Non-pigmented ciliary epithelial cell (primary cell): ENCODE results near the gene CHMP4A.
A peak's percentile ranks its signal among the peaks of the same experiment; 100 is the strongest.
"Not testable (repeated sequence)": the region's sequence is repeated elsewhere in the genome, so short reads cannot be mapped to it uniquely, and the experiment has no call there.

Source experiments
- DNase-seq: peaks from one replicate; pipeline ENCODE4 v3.0.0-alpha.2; 2010; ENCODE audit warnings: low read depth

Gene CHMP4A

DNA sequence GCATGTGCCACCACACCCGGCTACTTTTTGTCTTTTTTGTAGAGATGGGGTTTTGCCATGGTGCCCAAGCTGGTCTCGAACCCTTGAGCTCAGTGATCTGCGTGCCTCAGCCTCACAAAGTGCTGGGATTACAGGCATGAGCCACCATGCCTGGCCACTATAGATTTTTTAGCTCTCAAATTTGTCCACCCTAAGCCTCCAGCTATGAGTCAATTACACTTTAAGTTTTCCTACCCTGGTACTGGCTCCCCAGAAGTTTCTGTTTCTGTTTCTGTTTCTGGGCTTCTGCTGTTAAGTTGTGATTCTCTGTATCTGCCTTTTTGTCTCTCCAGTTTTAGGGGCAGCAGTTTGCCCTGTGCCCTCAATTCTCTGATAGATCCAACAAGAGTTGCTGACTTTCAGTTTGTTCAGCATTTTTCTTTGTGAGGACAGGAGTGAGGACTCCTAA lies 33.5 kb upstream of the CHMP4A start:
- DNase-seq, result no peak

DNA sequence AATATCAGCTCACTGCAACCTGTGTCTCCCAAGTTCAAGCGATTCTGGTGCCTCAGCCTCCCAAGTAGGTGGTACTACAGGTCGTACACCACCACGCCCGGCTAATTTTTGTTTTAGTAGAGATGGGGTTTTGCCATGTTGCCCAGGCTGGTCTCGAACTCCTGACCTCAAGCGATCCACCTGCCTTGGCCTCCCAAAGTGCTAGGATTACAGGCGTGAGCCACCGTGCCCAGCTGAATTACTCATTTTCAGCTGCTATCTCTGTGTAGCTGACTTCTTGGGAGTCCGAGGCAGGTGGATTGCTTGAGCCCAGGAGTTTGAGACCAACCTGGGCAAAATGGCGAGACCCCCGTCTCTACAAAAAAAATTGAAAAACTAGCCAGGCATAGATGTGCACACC lies 32.1 kb upstream of the CHMP4A start:
- DNase-seq, result not testable (repeated sequence)

DNA sequence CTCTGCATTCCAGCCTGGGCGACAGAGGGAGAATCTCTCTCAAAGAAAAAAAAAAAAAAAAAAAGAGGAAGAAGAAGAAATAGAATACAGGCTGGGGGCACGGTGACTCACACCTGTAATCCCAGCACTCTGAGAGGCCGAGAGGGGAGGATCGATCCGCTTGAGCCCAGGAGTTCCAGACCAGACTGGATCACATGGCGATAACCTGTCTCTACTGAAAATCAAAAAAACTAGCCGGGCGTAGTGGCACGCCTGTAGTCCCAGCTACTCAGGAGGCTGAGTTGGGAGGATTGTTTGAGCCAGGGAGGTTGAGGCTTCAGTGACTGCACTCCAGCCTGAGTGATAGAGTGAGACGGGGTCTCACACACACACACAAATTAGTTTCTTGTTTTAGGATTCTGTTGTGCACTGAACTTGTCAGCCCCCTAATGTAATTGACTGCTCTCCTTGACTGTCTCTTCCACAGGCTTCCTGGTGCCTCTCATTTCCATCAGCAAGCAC lies 30.1 kb upstream of the CHMP4A start:
- DNase-seq, result no peak

DNA sequence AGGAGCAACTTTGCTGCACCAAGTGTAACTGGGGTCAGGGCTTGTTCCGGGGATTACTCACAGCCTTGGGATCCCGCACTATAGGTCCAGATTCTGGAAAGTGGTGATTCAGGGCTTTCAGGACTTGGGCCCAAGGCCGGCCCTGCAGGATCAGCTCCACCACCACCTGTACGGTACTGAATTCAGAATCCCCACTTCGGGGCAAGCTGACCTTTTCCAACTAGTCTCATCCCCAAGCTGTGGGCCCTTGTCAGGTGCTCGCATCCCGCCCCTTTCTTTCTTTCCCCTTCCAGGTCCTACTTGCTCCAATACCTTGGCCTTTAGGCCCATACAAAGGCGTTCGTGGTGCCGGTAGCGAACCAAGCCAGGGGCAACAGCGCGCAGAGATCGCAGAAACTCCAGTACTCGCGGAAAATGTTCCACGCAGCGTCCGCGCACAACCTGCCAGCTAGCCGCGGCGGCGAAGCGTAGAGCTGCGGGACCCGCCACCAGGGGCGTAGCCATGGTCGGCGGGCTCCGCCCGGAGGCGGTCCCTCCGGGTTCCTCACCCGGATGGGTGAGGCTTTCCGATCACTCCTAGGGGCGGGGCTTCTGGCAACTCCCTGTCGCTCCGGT lies 28.6 kb upstream of the CHMP4A start:
- peak; percentile 68 for DNase-seq

DNA sequence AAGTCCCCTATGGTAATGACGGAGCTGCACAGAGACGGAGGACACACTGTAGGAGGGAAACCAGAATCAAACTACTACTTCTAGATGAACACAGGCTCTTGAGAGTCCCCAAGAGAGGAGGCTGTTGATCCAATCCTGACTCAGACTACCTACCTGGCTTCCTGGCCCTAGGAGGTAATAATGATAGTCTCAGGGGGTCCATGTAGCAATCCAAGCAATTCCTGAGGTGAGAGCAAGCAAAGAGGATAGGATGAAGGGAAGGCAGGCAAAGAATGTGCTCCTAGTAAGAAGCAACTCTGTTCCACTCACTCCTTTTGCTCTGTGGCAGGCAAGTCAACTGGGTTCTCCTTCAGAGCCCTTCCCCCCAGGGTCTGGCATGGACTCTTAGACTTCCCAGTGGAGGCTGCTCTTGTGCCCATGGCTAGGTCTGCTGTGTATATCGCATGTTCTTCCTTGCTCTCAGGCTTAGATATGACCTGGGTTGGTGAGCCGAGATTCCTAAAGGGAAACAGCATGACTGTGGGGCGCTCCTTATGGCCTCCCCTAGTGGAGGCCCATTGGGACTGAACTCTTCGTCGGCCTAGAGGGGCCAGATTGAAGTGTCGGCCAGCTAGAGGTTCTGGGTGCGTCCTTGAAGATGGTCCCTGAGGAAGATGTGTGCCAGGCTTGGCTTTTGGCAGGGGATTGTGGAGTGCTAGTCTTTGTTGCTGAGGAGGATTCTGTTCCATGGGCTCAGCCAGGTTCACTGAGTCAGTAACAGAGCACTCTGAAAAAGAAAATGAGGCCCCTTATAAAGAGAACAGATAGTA lies 27.0 kb upstream of the CHMP4A start:
- DNase-seq, result no peak

DNA sequence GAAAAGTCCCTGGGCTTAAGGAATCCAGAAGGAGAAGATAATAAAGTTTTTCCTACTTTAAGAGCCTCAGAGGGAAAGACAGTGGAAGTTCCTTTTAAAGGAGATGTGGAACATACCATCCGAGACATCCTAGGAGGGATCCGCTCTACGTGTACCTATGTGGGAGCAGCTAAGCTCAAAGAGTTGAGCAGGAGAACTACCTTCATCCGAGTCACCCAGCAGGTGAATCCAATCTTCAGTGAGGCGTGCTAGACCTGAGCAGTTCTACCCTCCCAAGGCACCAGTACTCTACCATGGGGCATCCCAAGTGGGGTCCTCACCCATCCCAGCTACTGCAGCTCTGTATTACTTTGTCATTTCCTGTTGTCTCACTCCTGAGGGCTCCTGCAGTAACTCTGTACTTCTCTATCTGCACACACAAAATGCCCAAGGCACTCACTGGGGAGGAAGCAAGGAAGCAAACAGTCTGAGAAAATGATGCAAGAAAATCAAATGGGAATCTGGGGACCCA lies 25.3 kb upstream of the CHMP4A start:
- DNase-seq, result no peak

DNA sequence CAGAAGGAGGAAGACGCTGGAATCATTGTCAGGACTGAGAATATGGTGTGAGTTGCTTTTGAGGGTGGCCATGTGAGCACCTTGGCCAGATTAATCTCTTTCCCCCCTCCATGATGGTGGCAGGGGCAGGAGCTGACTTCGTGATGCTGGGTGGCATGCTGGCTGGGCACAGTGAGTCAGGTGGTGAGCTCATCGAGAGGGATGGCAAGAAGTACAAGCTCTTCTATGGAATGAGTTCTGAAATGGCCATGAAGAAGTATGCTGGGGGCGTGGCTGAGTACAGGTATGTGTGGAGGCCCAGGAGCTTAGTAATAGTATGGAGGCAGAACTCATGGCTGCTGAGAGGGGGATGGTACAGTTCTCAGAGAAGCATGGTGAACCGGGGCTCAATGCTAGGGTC lies 24.8 kb upstream of the CHMP4A start:
- DNase-seq, result no peak

DNA sequence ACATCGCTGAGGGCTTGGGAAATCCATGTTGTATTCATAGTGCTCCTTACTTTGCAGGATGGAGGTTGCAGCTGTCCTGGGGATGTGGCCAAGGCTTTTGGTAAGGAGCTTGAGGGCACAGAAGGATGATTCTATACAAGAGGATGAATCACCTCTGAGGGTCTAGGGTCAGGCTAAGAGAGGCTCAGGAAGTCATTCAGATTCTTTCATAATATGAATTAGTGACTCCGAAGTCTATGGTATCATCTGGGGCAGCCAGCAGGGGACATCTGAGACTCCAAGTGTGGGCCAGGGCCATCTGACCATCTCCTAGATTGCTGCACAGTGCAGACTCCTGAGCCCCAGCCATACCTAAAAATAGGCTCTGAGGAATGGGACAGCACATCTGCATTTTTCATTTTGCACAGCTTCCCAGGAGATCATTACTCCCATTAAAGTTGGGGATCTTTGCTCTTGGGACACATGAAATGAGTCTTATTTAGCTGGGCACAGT lies 24.2 kb upstream of the CHMP4A start:
- DNase-seq, result no peak

DNA sequence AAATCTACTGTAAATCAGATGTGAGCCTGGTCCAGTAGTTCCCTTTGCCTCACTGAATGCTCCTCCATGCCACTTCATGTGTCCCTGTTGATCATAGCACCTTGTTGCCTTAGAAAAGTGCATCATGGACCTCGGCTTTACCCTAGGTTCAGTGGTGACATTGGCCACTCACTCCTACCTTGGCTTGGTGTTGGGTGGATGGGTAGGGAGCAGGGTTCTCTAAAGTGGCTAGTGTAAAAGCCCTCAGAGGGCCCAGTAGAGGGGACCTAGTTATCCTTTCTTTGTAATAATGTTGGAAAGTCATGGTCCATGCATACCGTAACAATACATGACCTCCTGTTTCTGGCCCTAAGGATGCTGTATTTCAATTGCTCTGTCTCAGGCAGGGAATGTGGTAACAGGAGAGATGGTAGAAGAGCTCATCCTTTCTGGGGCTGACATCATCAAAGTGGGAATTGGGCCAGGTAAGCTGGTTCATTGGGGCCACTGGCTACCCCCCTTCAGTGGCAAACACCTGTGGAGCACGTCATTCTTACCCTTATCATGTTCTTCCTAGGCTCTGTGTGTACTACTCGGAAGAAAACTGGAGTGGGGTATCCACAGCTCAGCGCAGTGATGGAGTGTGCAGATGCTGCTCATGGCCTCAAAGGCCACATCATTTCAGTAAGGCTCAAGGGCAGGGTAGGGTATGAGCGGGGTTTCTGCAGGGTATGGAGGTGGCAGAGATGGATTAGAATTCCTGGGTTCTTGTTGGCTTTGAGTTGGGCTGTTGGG lies 23.6 kb upstream of the CHMP4A start:
- DNase-seq, result no peak

DNA sequence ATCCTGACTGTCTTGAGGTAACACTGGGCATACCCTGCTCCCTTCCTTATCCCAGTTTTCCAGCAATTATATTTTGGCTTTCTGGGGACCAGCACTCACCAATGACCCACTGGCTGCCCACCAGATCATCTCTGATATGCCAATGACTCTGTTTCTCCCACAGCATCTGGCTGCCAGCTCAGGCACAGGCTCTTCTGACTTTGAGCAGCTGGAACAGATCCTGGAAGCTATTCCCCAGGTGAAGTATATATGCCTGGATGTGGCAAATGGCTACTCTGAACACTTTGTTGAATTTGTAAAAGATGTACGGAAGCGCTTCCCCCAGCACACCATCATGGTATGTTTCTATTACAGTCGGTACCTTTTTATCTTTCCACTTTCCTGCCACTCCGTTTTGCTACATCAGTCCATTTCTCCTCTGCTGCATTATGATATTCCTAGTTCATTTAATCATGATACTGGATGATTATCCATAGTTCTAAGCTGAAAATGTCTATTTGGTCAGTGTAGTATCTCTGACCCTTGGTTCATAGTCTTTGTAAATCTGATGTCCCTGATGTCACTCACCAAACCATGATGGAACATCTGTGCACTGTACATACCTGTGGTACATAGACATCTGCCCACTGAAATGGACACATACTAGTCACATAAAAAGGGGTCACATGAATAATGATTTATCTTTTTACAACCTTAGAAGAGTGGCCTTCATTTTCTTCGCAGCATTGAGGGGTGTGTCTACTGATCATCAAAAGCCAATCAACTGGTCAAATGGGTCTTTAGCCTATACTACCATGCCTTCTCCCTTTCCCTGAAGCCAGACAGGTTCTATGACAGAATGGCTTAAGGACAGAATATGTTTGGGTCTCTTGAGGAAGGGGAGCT lies 22.8 kb upstream of the CHMP4A start:
- DNase-seq, result no peak

DNA sequence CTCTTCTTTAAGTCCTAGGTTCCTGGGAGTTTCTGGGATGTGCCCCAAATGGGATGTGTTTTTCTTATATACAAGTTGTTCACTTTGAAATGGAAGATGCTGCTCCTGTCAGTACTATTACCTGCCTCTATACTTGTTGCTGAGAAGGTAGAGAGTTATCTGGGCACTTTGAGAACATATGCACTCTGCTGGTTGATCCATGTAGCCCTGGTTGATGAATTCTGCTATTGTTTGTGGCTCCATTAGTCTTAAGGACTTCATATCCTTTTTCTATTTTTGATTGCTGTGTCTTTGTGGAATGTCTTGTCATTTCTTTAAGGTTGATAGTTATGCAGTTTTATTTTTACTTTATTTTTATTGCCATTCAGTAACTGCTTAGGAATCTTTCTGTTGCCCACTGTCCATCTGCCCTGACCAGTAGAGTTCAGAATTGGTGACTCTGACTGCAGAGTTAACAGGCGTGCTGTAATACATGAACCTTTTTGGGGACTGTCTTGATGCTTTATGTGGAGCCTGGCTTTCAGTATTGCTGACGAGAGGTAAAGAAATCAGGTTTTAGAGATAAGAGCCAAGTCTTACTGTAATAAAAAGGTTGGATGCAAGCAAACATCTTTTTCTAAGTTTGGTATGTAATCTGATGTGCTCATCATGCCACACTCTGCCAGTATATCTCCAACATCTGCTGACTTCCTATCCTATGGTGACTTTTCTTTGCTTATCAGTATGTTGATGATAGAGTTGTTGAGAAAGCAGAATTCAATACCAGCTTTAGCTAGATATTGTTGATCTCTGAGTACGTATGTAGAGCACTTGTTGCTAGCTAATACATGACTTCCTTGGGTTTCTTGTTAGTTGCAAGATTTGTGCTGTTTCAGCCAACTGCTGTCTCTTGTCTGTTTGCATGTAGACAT lies 21.1 kb upstream of the CHMP4A start:
- no peak for DNase-seq

DNA sequence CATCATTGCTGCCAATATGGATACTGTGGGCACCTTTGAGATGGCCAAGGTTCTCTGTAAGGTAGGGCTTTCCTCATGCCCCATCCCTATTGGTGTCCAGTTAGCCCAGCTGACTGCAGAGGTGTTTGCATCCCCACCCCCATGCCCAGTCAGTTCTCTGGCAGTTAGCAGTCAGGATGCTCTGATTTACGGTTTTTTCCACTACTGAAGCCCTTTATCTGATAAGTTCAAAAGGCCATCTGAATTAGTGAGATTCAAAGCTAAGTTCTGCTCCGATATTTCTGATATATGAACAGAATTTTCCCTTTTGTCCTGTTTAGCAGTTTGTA lies 20.2 kb upstream of the CHMP4A start:
- DNase-seq, result no peak

DNA sequence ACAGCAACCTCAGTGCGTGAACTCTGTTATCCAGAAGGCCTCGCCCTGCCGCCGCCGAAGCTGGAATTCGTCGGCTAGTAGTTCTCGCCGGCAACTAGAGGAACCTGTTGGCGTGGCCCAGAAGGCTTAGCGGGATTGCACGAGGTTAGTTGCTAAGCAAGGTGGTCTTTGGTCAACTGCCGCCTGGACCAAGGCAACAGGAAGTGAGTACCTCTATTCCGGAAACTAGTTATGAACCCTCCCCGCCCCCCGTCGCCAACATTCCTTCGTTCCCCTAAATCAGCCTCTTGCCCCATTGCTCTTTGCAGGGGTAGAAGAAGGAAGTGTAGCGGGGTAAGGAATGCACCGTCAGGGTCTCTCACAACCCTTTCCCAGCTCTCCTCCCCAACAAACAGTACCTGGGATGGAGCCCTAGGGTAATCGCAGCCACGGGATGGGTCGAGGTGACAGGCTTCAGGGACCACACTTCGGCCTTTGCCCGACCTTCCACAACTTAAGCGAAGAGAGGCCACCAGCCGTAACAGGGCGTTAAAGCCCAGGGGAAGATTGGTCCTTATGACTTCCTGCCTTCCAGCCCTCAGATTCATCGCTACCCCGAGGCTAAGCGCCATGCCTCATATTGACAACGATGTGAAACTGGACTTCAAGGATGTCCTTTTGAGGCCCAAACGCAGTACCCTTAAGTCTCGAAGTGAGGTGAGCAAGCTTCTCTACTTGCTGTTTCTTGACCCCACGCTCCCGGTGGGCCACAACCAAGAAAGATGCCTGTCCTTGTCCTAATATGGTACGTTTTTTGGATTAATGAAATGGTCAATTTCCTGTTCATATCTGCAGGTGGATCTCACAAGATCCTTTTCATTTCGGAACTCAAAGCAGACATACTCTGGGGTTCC lies 19.6 kb upstream of the CHMP4A start, which contains the start of gene GMPR2:
GMPR2 (plus strand) TSS at position 285 of the 893 bp plus-strand sequence; CDS start at position 610, 325 bp downstream.
- no peak for DNase-seq

DNA sequence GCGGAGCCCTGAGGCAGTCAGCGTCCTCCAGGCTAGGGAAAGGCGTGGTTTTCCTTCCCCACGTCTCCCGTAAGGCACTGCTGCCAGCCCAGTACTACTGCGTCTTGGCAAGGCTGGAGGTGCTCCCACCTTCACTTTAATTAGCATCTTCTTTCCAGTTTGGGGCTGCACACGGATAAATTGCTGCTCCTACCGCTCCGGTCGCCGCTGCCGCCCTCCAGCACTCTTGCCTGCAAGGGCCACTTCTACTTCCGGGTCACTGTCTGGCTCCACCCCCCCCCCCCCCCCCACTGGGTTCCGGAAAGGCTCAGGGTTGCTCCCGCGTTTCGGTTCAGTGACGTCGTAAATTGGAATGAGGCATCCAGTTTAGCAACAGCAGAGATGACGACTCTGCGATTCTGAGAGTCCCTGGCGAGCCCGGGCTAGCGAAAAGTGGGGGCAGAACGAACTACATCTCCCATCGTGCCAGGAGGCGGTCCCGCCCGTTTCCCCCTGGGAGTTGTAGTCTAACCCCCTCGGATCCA lies 18.9 kb upstream of the CHMP4A start, which contains the start of gene NEDD8:
NEDD8 (minus strand) TSS at position 247 of the 524 bp plus-strand sequence; CDS start at position 147, 100 bp downstream.
- peak; percentile 75 for DNase-seq

DNA sequence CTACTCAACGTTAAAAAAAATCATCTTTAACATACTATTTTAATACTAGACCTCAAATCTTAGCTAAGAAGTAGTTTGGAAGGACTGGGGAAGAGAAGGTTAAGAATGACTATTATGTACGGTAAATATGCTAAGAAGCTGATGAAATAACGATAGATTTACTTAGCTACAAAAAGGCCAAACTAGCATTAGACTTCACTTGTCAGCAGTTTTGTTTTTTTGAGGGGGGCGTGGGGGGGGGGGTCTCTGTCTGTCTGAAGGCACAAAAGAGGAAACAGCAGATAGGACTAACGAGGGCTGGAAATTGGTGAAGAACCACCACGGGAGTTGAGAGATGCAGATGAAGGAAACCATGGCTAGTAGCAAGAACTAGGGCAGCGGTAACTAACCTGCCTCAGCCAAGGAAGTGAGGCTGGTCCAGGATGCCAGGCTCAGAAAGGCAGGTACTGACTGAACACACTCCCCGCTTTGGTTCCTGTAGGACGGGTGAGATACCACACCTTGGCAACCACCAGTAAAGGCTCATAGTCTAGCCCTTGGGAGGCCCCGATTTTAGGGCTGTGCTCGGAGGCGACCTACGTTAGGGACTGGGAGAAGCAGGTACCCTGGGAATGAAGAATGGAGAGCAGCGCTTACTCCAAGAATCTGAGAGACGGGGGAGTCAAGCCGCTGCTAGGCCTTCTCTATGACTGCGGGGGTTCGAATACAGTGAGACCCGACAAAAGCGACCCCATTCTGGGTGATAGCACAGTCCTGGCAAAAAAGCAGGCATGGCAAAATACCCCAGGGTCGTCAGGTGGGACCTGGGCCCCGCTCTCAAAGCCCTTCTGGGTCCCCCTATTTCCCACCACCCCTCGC lies 18.2 kb upstream of the CHMP4A start:
- no peak for DNase-seq

DNA sequence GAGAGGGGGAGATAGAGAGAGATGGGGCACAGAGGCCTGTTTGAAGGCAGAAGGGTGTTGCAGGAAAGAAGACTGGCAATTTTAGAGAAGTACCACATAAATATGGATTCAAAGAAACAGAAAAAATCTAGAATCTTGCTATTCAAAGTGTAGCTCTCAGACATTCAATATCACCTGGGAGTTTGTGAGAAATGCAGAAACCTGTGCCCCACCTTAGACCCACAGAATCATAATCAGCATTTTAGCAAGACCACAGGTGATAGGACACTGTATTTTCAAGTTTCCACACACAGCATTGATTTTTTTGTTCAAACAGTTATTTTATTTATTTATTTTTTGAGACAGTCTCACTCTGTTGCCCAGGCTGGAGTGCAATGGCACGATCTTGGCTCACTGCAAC lies 15.6 kb upstream of the CHMP4A start:
- no peak for DNase-seq

DNA sequence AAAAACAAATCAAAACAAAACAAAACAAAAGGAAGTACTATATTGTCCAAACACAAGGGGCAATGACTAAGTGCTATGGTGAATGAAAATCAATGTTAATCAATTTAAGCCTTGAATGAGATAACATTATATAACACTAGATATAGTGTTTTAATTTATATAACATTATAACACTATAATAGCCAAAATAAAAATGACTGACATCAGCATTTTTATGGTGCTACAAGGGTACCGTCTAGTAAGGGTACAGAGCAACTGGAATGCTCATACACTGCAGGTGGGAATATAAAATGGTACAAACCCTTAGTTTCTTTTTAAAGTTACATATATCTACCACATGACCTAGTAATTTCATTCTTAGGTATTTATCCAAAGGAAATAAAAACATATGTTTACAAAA lies 13.2 kb upstream of the CHMP4A start:
- DNase-seq, result no peak

DNA sequence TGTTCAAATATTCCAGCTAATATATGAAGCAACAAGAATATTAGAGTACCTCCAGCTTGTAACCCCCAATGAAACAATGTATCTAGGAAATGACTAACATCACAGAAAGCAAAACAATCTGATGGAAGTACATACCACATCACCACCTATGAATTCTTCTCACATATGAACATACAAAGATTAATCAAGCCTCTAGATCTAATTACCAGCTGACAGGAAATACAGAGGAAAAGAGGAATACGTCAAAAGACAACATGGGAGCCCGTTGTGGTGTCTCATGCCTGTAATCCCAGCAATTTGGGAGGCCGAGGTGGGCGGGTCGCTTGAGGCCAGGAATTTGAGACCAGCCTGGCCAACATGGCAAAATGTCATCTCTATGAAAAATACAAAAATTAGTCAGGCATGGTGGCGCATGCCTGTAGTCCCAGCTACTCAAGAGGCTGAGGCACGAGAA lies 11.4 kb upstream of the CHMP4A start:
- peak; percentile 93 for DNase-seq
